Endothelial cell of umbilical vein (primary cell): ENCODE data around the gene USH2A. TPM values are rescaled to one million over a fixed set of nuclear protein-coding genes. Genes with fewer than 3 reads are reported as not detected.

Experiments
- BruUV-seq: library from RNA; stranded (reverse); fragments of 400-500 nt; replicated peaks from 2 replicates; lab custom pipeline; 2021; lab: Mats Ljungman, UMichigan
- CTCF ChIA-PET: fragments of 300-600, 350-600 bp; sonication (Branson Sonifier 250); formaldehyde crosslinking; loops from one replicate; lab custom pipeline; 2021; ENCODE audit warnings: antibody characterized with exemption, inconsistent platforms; lab: Charles Lee
- POLR2A ChIA-PET: fragments of 300-600, 350-600 bp; sonication (Branson Sonifier 250); formaldehyde crosslinking; loops from one replicate; lab custom pipeline; 2021; ENCODE audit warnings: antibody characterized with exemption, inconsistent platforms; lab: Charles Lee
- DNase-seq: peaks from one replicate; pipeline ENCODE4 v3.0.0-alpha.2; 2011; ENCODE audit warnings: low read depth, low spot score
- FAIRE-seq: peaks from 2 replicates; lab custom pipeline; 2011; peaks lifted over from hg19 to GRCh38; lab: Jason Lieb, UNC
- H2AFZ ChIP-seq: 2 replicates; pipeline ENCODE4 v1.6.0; 2012; ENCODE audit warnings: low read depth, low read length, control low read depth, inconsistent platforms
- H3K27ac ChIP-seq: 2 replicates; pipeline ENCODE4 v1.5.1; 2011; ENCODE audit warnings: low read depth, mild to moderate bottlenecking, control low read depth, low read length, moderate library complexity; ENCODE audit not compliant: insufficient read depth
- H3K27me3 ChIP-seq, 2 experiments: 2 replicates each; pipeline versions ENCODE4 v1.6.0 to v1.6.1; 2011; ENCODE audit warnings: low read length in 2 of 2, mixed read lengths in 1 of 2; ENCODE audit not compliant: control insufficient read depth in 2 of 2, insufficient read depth in 2 of 2
- H3K36me3 ChIP-seq, 2 experiments: 2 replicates in 1 of 2; 3 replicates in 1 of 2; pipeline ENCODE4 v1.5.1; 2011; ENCODE audit warnings: low read length in 2 of 2, mild to moderate bottlenecking in 1 of 2, moderate library complexity in 1 of 2; ENCODE audit not compliant: control insufficient read depth in 2 of 2, insufficient read depth in 2 of 2; ENCODE audit errors: extremely low read depth in 1 of 2
- H3K4me1 ChIP-seq: 3 replicates; pipeline ENCODE4 v1.5.1; 2011; ENCODE audit warnings: mild to moderate bottlenecking, low read length; ENCODE audit not compliant: control insufficient read depth, insufficient read depth; ENCODE audit errors: extremely low read depth
- H3K4me2 ChIP-seq: 2 replicates; pipeline ENCODE4 v1.6.1; 2011; ENCODE audit warnings: low read length, control low read depth, mixed read lengths; ENCODE audit not compliant: insufficient read depth
- H3K4me3 ChIP-seq, 3 experiments: fragments of 200-600 bp in 1 of 3; sonication (generic), shearing (Covaris generic) in 1 of 3; replicated peaks in 1 of 3; 2 replicates each; pipeline ENCODE4 v1.5.1; 2011 to 2016; ENCODE audit warnings: control low read depth in 3 of 3, low read length in 3 of 3, mild to moderate bottlenecking in 2 of 3, inconsistent platforms in 1 of 3, low read depth in 1 of 3, moderate library complexity in 1 of 3; ENCODE audit not compliant: insufficient read depth in 1 of 3
- H3K79me2 ChIP-seq: 2 replicates; pipeline ENCODE4 v1.6.0; 2012; ENCODE audit warnings: low read length, inconsistent platforms; ENCODE audit not compliant: control insufficient read depth, insufficient read depth
- H3K9ac ChIP-seq: replicated peaks from 2 replicates; pipeline ENCODE3; 2011; ENCODE audit warnings: low read length, control low read depth; ENCODE audit not compliant: insufficient read depth; ENCODE audit errors: extremely low read depth
- H3K9me1 ChIP-seq: replicated peaks from 3 replicates; pipeline ENCODE4 v1.6.0; 2011; ENCODE audit warnings: mild to moderate bottlenecking, low read length; ENCODE audit not compliant: control insufficient read depth, insufficient read depth; ENCODE audit errors: extremely low read depth
- H3K9me3 ChIP-seq: replicated peaks from 2 replicates; pipeline ENCODE4 v1.5.1; 2012; ENCODE audit warnings: low read length, inconsistent platforms; ENCODE audit not compliant: control insufficient read depth, insufficient read depth
- H4K20me1 ChIP-seq: replicated peaks from 2 replicates; pipeline ENCODE3; 2011; ENCODE audit warnings: mild to moderate bottlenecking, low read length; ENCODE audit not compliant: control insufficient read depth, insufficient read depth; ENCODE audit errors: extremely low read depth
- FOS ChIP-seq: IDR thresholded peaks from 2 replicates; pipeline ENCODE4 v1.6.1; 2011; ENCODE audit warnings: mild to moderate bottlenecking, low read length, moderate library complexity, borderline replicate concordance; ENCODE audit not compliant: insufficient read depth
- JUN ChIP-seq: IDR thresholded peaks from 2 replicates; pipeline ENCODE4 v1.6.1; 2011; ENCODE audit warnings: borderline replicate concordance, low read depth; ENCODE audit not compliant: insufficient read length, insufficient read depth
- MYC ChIP-seq: IDR thresholded peaks from one replicate; pipeline ENCODE4 v1.6.1; 2011; ENCODE audit warnings: mild to moderate bottlenecking, low read depth, low read length
- POLR2A ChIP-seq: IDR thresholded peaks from 2 replicates; pipeline ENCODE4 v1.6.1; 2012; ENCODE audit warnings: low read depth, mild to moderate bottlenecking, control low read depth, low read length
- POLR2AphosphoS5 ChIP-seq: IDR thresholded peaks from 2 replicates; pipeline ENCODE4 v1.6.1; 2012; ENCODE audit warnings: low read depth, mild to moderate bottlenecking, control low read depth, low read length, moderate library complexity; ENCODE audit not compliant: insufficient read depth
- dilution Hi-C: fragments of 300-500 bp; cut with MboI; formaldehyde crosslinking; loops from one replicate; pipeline ENCODE4 v1.15.0; 2019; ENCODE audit warnings: low sequenced_read_pairs; ENCODE audit not compliant: extremely low pct_ligation_motif_present
- intact Hi-C: fragments of 100-400 bp; cut with micrococcal nuclease; formaldehyde crosslinking; loops from one replicate; pipeline ENCODE4 v1.10.0; 2022
- polyA plus RNA-seq, 4 experiments: library from polyadenylated mRNA; depleted of rRNA in 3 of 4; stranded (reverse) in 3 of 4; unstranded in 1 of 4; fragments of >200 nt; gene quantifications; 2 replicates each; pipeline versions ENCODE4 v1.2.1 to v1.2.3, GENCODE V29; 2011 to 2012; ENCODE audit warnings: missing spikeins in 1 of 4
- total RNA-seq: library from RNA; stranded (reverse); gene quantifications from 2 replicates; pipeline ENCODE4 v1.2.3, GENCODE V29; 2021
- TF ChIP-seq, protein P1 (sequence below), 2 donors: IDR thresholded peaks; 1 replicate in 1 of 2; 2 replicates in 1 of 2; pipeline ENCODE4 v1.5.1; 2011; ENCODE audit warnings: low read length in 2 of 2, mild to moderate bottlenecking in 2 of 2, moderate library complexity in 2 of 2, control low read depth in 1 of 2, inconsistent platforms in 1 of 2, low read depth in 1 of 2; ENCODE audit not compliant: insufficient read depth in 1 of 2; ENCODE audit errors: extremely low read depth in 1 of 2

USH2A gene
- total and polyA plus RNA-seq, 2 donors (not counting 3 experiments of a cell fraction or from before 2014, with no cell fraction given) = not detected

DNA sequence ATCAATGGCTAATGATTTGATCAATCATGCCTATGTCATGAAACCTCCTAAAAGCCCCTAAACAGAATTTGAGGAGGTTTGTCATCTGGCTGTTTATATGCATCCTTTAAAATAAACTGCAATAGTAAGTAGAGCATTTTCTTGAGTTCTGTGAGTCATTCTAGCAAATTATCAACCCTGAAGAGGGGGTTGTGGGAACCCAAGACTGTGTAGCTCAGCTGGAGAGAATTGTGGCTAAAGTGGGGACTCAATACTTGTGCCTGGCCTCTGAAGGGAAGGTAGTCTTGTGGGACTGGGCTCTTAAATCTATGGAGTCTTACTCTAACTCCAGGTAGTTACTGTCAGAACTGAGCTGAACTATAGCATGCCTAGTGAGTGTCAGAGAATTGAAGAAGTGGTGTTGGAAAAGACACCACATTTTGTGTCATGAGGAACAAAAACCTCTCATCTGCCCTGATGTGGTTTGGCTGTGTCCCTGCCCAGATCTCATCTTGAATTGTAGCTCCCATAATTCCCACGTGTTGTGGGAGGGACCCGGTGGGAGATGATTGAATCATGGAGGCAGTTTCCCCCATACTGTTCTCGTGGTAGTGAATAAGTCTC is 402.4 kb downstream of the USH2A start:
- no peaks in the 10 kb centered on the region for H3K9me1 ChIP-seq
- H4K20me1 ChIP-seq = no peaks in the 10 kb centered on the region
- peaks cover 3% of the 10 kb centered on the region for H3K9me3 ChIP-seq
- ChIA-PET CTCF (no interaction called here), POLR2A (no interaction called here)
- H3K36me3 ChIP-seq = no peaks in the 10 kb centered on the region
- no peaks in the 10 kb centered on the region for H3K79me2 ChIP-seq
- H2AFZ ChIP-seq = no peak overlapping the region
- FAIRE-seq = no peak
- no peaks in the 10 kb centered on the region for H3K4me1 ChIP-seq
- TF ChIP-seq MYC (no peak), JUN (no peak)
- TF ChIP-seq, protein P1, sequence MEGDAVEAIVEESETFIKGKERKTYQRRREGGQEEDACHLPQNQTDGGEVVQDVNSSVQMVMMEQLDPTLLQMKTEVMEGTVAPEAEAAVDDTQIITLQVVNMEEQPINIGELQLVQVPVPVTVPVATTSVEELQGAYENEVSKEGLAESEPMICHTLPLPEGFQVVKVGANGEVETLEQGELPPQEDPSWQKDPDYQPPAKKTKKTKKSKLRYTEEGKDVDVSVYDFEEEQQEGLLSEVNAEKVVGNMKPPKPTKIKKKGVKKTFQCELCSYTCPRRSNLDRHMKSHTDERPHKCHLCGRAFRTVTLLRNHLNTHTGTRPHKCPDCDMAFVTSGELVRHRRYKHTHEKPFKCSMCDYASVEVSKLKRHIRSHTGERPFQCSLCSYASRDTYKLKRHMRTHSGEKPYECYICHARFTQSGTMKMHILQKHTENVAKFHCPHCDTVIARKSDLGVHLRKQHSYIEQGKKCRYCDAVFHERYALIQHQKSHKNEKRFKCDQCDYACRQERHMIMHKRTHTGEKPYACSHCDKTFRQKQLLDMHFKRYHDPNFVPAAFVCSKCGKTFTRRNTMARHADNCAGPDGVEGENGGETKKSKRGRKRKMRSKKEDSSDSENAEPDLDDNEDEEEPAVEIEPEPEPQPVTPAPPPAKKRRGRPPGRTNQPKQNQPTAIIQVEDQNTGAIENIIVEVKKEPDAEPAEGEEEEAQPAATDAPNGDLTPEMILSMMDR (IDR thresholded peaks at IDR 0.05; ENCODE audit: extremely low read depth in 1 of 2, insufficient read depth in 1 of 2, low read depth in 1 of 2, low read length in 2 of 2) = no peak
- dilution Hi-C loops = no loop called here
- no peaks in the 10 kb centered on the region for H3K27me3 ChIP-seq
- H3K27ac ChIP-seq = no peak overlapping the region
- intact Hi-C loops = no loop called here
- H3K9ac ChIP-seq = no peak overlapping the region
- no peak overlapping the region for H3K4me2 ChIP-seq
- no TSS peak for BruUV-seq
- H3K4me3 ChIP-seq = no peak overlapping the region
- DNase-seq = no peak

DNA sequence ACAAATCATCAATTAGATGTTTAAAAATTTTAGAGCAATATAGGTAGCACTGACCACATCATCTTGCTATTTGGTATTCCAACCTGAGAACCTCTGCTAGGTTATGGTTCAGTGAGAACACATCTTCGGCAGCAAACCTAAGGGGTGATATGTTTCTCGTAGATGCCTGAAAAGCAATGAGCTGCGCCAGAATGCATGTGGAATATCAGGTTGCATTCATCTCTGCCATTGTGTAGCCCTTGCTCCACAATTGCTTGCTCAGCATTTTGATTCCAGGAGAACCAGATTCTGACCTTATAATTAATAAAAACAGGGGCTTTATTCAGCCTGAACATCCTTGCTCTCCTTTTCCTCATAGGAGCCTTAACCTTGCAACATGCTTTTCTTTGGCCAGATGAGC is 408.1 kb downstream of the USH2A start:
- intact Hi-C loops (no loop called here), dilution Hi-C loops (no loop called here)
- DNase-seq (no peak), FAIRE-seq (no peak)
- H3K9me3 ChIP-seq = peaks cover 3% of the 10 kb centered on the region
- CTCF ChIA-PET = no interaction called here
- TF ChIP-seq POLR2A (no peak), FOS (no peak), POLR2AphosphoS5 (no peak)
- no peak overlapping the region for H3K27ac ChIP-seq
- H2AFZ ChIP-seq = no peak overlapping the region
- no peak overlapping the region for H3K9ac ChIP-seq
- POLR2A ChIA-PET = no interaction called here
- H4K20me1 ChIP-seq = no peaks in the 10 kb centered on the region
- H3K9me1 ChIP-seq = no peaks in the 10 kb centered on the region
- no peak overlapping the region for H3K4me3 ChIP-seq
- no peaks in the 10 kb centered on the region for H3K27me3 ChIP-seq
- H3K79me2 ChIP-seq = no peaks in the 10 kb centered on the region
- H3K4me2 ChIP-seq = no peak overlapping the region
- no TSS peak for BruUV-seq
- H3K36me3 ChIP-seq = no peaks in the 10 kb centered on the region
- H3K4me1 ChIP-seq = no peaks in the 10 kb centered on the region
